IPS DF 6.9 (cell line): ENCODE data around the gene ASB16.

Experiments used
- DNase-seq: peaks from one replicate; pipeline ENCODE4 v3.0.0-alpha.2; 2013; ENCODE audit warnings: low read depth, low spot score
- H3K27ac ChIP-seq: one replicate; pipeline ENCODE4 v1.5.1; 2013; ENCODE audit warnings: low read length, control low read depth
- H3K27me3 ChIP-seq: 2 replicates; pipeline ENCODE4 v1.6.1; 2013; ENCODE audit warnings: mild to moderate bottlenecking, low read length; ENCODE audit not compliant: control insufficient read depth, insufficient read depth
- H3K36me3 ChIP-seq: 2 replicates; pipeline ENCODE4 v1.6.1; 2013; ENCODE audit warnings: low read length; ENCODE audit not compliant: control insufficient read depth, insufficient read depth
- H3K4me1 ChIP-seq: 2 replicates; pipeline ENCODE4 v1.6.1; 2013; ENCODE audit warnings: low read length; ENCODE audit not compliant: control insufficient read depth, insufficient read depth
- H3K4me3 ChIP-seq: 2 replicates; pipeline ENCODE4 v1.5.1; 2013; ENCODE audit warnings: mild to moderate bottlenecking, low read length
- H3K9me3 ChIP-seq: 2 replicates; pipeline ENCODE4 v1.6.1; 2013; ENCODE audit warnings: low read length, inconsistent platforms; ENCODE audit not compliant: control insufficient read depth, insufficient read depth
- WGBS: extraction: QIAGEN DNeasy Blood & Tissue Kit; methylation state at CpG from one replicate; pipeline ENCODE4 v1.1.7; 2013; ENCODE audit warnings: mixed read lengths, missing lambda C conversion rate; ENCODE audit not compliant: insufficient read length, insufficient coverage; 5-methylcytosine and 5-hydroxymethylcytosine counted together

Gene ASB16

GRCh38 chr17:44211281-44212265 is 41.1 kb downstream of the ASB16 start:
- DNase-seq, result no peak
- H3K27ac ChIP-seq, result no peak overlapping the region
- H3K4me3 ChIP-seq, result no peak overlapping the region
- H3K4me1 ChIP-seq, result no peaks in the 10 kb centered on the region; the same call in 1 of the 2 replicates
- WGBS, result no CpG with 5 or more reads among the region's 30 CpGs
- H3K36me3 ChIP-seq, result peaks cover 52% of the 10 kb centered on the region
- H3K9me3 ChIP-seq, result no peaks in the 10 kb centered on the region
- H3K27me3 ChIP-seq, result no peaks in the 10 kb centered on the region

GRCh38 chr17:44212507-44213402 is 42.3 kb downstream of the ASB16 start:
- H3K36me3 ChIP-seq, result peaks cover 47% of the 10 kb centered on the region
- no peak overlapping the region for H3K27ac ChIP-seq
- no peak for DNase-seq
- H3K27me3 ChIP-seq, result no peaks in the 10 kb centered on the region
- no peaks in the 10 kb centered on the region for H3K9me3 ChIP-seq
- no CpG with 5 or more reads among the region's 31 CpGs for WGBS
- no peak overlapping the region for H3K4me3 ChIP-seq
- H3K4me1 ChIP-seq, result no peaks in the 10 kb centered on the region; the same call in 1 of the 2 replicates

GRCh38 chr17:44213403-44214229 is 43.1 kb downstream of the ASB16 start:
- Histone ChIP-seq H3K4me1 (no peaks in the 10 kb centered on the region; the same call in 1 of the 2 replicates), H3K27ac (no peak overlapping the region), H3K36me3 (peaks cover 43% of the 10 kb centered on the region), H3K9me3 (no peaks in the 10 kb centered on the region), H3K27me3 (no peaks in the 10 kb centered on the region), H3K4me3 (no peak overlapping the region)
- DNase-seq, result no peak
- WGBS, result no CpG with 5 or more reads among the region's 15 CpGs

- H3K36me3 ChIP-seq, result peaks cover 40% of the 10 kb centered on the region
- no peaks in the 10 kb centered on the region for H3K9me3 ChIP-seq
- no peaks in the 10 kb centered on the region for H3K27me3 ChIP-seq
- H3K4me1 ChIP-seq, result no peaks in the 10 kb centered on the region; the same call in 1 of the 2 replicates
- H3K4me3 ChIP-seq, result no peak overlapping the region
- no peak for DNase-seq
- H3K27ac ChIP-seq, result no peak overlapping the region
- no CpG with 5 or more reads among the region's 1 CpG for WGBS
Observed at GRCh38 chr17:44214230-44214494, 43.7 kb downstream of the ASB16 start.

GRCh38 chr17:44214896-44215295 is 44.4 kb downstream of the ASB16 start:
- Histone ChIP-seq H3K27me3 (no peaks in the 10 kb centered on the region), H3K4me1 (no peaks in the 10 kb centered on the region; the same call in 1 of the 2 replicates), H3K9me3 (no peaks in the 10 kb centered on the region), H3K27ac (no peak overlapping the region), H3K4me3 (no peak overlapping the region), H3K36me3 (peaks cover 33% of the 10 kb centered on the region)
- WGBS, result no CpG with 5 or more reads among the region's 6 CpGs
- no peak for DNase-seq

- Histone ChIP-seq H3K27ac (no peak overlapping the region), H3K9me3 (no peaks in the 10 kb centered on the region), H3K27me3 (no peaks in the 10 kb centered on the region), H3K36me3 (peaks cover 28% of the 10 kb centered on the region), H3K4me1 (no peaks in the 10 kb centered on the region), H3K4me3 (no peak overlapping the region)
- WGBS, result no CpG with 5 or more reads among the region's 5 CpGs
- DNase-seq, result no peak
Observed at GRCh38 chr17:44216173-44216572, 45.7 kb downstream of the ASB16 start.

- WGBS, result no CpG with 5 or more reads among the region's 5 CpGs
- Histone ChIP-seq H3K9me3 (no peaks in the 10 kb centered on the region), H3K4me1 (no peaks in the 10 kb centered on the region), H3K27me3 (no peaks in the 10 kb centered on the region), H3K4me3 (no peak overlapping the region), H3K27ac (no peak overlapping the region), H3K36me3 (peaks cover 23% of the 10 kb centered on the region)
- no peak for DNase-seq
Observed at GRCh38 chr17:44216694-44217093, 46.2 kb downstream of the ASB16 start.

GRCh38 chr17:44217738-44218343 is 47.3 kb downstream of the ASB16 start:
- no peak for DNase-seq
- Histone ChIP-seq H3K36me3 (peaks cover 18% of the 10 kb centered on the region), H3K4me1 (peaks cover 6% of the 10 kb centered on the region), H3K27ac (no peak overlapping the region), H3K9me3 (no peaks in the 10 kb centered on the region), H3K27me3 (no peaks in the 10 kb centered on the region), H3K4me3 (peak overlapping the region; percentile 78; the same call in 1 of the 2 replicates)
- WGBS, result no CpG with 5 or more reads among the region's 10 CpGs

- Histone ChIP-seq H3K27me3 (no peaks in the 10 kb centered on the region), H3K9me3 (no peaks in the 10 kb centered on the region), H3K4me3 (peak overlapping the region; percentile 78), H3K36me3 (peaks cover 18% of the 10 kb centered on the region), H3K27ac (no peak overlapping the region), H3K4me1 (peaks cover 7% of the 10 kb centered on the region)
- WGBS, result no CpG with 5 or more reads among the region's 89 CpGs
- no peak for DNase-seq
Observed at GRCh38 chr17:44218344-44219107, 48.0 kb downstream of the ASB16 start.
